HG02973 (cell line): ENCODE data around the gene SORL1.

Experiments
- ATAC-seq: cut with Tn5 transposase; IDR thresholded peaks from one replicate; pipeline ENCODE4 v1.9.1; 2021; ENCODE audit warnings: moderate library complexity; ENCODE audit not compliant: unreplicated experiment

Gene SORL1

GRCh38 chr11:121476379-121477032, 24.4 kb downstream of the SORL1 start:
- ATAC-seq: no peak

GRCh38 chr11:121478226-121478894, 26.2 kb downstream of the SORL1 start:
- ATAC-seq: no peak

- ATAC-seq: no peak
These were observed 27.0 kb downstream of the SORL1 start for GRCh38 chr11:121478895-121479697.

GRCh38 chr11:121479698-121480238, 27.7 kb downstream of the SORL1 start:
- no peak for ATAC-seq

DNA sequence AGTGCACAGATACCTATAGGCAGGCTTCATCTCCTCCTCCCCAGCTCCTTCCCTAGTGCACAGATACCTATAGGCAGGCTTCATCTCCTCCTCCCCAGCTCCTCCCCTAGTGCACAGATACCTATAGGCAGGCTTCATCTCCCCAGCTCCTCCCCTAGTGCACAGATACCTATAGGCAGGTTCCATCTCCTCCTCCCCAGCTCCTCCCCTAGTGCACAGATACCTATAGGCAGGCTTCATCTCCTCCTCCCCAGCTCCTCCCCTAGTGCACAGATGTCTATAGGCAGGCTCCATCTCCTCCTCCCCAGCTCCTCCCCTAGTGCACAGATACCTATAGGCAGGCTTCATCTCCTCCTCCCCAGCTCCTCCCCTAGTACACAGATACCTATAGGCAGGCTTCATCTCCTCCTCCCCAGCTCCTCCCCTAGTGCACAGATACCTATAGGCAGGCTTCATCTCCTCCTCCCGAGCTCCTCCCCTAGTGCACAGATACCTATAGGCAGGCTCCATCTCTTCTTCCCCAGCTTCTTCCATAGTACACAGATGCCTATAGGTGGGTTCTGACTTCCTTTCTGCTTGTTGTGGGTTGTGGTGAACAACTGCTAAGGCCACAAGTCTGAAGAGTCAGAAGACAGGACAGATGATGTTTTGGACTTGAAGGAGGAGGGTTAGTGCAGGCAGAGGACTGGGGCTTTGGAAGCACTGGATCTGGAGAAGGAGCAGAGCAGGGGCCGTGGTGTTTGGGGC, 29.5 kb downstream of the SORL1 start:
- ATAC-seq: peak; percentile 63

GRCh38 chr11:121482231-121483129, 30.4 kb downstream of the SORL1 start:
- ATAC-seq: peak; percentile 69

DNA sequence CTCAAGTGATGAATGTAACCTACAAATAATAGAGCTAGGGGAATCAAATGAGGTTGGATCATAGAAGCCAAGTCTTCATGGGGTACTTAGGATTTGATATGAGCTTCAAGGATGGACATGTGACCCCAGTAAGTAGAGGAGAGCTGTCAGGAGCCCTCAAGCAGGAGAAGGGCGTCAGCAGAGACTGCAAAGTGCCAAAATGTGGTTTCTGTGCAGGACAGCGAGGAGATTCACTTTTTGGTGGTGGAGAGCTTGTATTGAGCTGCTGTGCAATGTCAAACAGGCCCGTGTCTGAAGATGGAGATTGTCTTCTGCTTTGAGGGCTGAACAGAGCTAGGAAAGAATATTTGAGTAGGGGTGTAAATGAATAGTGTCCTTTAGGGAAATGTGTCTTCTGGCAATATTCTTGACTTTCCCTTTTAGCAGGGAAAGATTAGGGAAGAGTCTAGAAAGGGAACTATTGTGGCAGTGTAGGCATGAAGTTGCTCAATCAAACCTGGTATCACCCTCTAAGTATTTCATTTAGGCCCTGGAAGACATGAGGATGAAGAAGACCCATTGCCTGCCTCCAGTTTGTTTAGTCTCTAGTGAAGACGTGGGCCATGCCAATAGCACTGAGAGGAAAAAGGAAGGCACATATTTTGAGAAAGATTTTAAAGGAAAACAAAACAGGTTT, 31.8 kb downstream of the SORL1 start:
- no peak for ATAC-seq

DNA sequence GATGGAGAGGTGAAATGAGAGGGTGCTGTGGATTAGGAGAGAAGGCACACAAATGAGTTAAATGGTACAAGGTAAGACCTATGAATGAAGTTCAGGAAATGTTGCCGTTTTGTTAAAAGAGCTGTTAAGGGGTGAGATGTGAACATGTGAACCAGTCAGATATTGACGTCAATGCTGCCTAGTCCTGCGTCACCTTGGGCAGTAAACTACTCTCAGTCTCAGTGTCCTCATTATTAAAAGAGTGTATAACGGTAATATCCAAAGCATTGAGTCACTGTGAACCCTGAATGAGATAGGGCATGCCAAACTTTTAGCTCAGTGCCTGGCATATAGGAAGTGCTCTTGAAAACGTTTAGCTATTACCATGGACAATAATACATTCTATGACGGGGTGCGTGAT, 33.1 kb downstream of the SORL1 start:
- no peak for ATAC-seq

DNA sequence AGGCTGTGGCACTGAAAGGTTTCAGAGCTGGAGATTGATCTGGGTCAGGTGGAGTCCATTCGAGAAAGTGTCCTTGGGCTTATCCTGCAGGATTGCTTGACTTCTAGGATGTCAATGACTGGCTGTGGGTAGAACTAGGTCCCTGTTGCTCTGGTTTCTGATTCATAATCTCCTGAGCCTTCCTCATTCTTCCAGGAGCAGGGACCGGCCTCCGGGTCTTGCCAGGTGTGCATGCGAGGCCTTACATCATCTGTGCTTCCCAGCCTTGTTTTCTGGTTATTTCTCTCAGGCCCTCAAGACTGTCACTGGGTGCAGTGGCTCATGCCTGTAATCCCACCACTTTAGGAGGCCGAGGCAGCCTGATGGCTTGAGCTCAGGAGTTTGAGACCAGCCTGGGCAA, 33.9 kb downstream of the SORL1 start:
- no peak for ATAC-seq

- no peak for ATAC-seq
These were observed 35.1 kb downstream of the SORL1 start for GRCh38 chr11:121487191-121487590.

DNA sequence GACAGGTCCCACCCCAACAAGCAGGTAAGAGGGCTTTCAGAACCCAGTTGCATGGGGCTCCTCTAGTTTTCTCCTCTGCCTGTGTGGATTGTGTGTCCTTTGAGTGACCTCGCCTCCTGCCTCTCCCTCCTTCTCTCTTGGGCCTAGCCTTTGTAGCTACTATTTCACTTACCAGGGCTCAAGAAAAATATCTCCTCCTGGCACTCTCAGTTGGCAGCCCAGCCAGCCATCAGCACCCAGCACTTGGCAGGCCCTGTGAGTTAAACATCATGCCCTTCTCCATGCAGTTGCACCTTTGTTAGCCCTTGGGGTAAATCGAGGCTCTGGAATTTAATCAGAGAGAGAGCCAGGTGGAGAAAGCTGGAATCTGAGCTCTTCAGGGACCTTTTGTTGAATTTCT, 36.1 kb downstream of the SORL1 start:
- ATAC-seq: no peak

DNA sequence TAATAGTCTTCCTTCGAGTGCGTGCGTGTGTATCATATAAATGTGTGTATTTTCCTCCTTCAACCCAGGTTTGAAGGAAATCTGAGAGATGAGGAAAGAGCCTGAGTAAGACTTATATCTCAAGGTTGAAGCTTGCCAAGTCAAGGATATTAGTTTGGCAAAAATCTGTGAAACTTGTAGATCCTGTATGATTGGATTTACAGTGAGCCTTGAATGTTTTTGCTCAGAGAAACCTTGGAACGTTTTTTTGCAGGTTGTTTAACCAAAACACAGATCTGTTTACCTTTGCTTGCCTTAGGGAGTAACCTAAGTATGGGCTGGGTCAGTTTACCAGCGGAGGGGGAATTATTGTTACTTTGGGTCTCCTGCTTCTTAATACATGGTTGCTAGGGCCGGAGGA, 36.5 kb downstream of the SORL1 start:
- no peak for ATAC-seq

GRCh38 chr11:121489823-121490222, 37.7 kb downstream of the SORL1 start:
- ATAC-seq: no peak

DNA sequence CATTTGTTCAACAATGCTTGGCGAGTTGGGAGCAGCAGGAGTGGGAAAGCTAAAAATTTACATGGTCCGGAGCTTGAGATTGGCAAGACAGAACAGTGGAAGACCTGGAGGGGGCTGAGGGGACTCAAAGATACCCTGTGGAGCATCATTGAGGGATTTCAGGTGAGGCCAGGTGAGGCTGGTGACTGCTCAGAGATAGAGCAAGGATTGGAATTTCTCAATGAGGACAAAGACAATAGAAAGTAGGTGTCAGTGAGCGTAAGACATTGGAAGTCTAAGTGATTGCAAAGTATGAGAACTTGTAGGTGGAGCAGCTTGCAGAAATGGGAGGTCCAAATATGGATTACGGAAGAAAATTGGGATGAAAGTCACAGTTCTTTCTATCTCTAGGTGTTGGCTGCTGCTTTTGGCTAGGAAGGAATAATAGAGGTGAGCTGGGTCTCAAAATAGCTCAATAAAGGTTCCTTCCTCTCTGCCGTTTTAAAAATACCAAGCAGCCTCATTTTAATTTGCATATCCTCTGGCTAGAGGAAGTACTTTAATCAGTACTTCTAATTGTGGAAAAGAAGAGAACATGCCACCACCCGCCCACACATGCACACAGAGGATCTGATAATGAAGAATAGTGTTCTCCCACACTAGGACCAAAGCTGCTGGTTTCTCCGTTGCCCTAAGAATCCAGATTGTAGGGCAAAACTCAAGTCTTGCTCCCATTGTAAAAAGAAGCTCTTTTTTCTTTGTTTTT, 42.4 kb downstream of the SORL1 start:
- ATAC-seq: no peak

- ATAC-seq: no peak
These were observed 45.3 kb downstream of the SORL1 start for GRCh38 chr11:121497176-121497998.

DNA sequence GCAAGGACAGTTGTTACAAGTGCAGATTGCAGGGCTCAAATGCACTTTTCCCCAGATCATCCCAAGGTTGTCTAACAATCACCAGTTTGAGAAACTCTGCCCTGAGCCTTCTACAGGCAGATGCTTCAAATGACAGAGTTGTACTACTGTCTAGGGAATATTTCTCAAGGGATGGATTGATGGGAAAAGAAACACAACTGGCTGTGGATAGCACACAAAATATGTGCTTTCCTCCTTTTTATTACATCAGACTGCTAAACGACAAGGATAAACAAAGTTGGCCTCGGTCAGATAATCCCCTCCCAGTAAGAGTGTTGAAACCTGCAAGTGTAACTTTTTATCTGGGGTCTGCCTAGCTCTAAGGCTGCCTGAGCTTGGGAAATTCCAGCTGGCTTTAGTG, 47.3 kb downstream of the SORL1 start:
- no peak for ATAC-seq

GRCh38 chr11:121500275-121500674, 48.2 kb downstream of the SORL1 start:
- ATAC-seq: no peak

DNA sequence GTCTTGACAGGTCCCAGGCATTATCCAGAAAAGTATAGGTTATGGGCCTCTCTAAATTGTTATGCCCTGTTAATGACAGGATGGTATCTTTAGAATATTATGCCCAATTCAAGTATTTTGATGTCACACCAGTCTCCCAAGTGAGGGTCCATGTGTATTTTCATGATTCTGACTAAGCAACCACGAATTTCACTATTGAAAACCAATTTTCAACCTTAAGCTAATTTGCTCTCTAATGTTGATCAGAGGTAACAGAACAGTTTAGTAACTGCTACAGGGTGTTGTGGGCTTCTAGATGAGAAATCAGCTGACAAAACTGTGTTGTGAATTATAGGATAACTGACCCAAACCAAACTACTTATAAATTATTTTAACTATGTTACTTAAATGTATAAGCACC, 48.6 kb downstream of the SORL1 start:
- ATAC-seq: no peak
